Umbilical cord (tissue), 2 donors: Measurements from ENCODE around the gene PPP1R3A. TPM values are rescaled to one million over a fixed set of nuclear protein-coding genes. Genes with fewer than 3 reads are reported as not detected.
A peak's percentile ranks its signal among the peaks of the same experiment; 100 is the strongest.

Source experiments
- DNase-seq: peaks from one replicate; pipeline ENCODE4 v3.0.0-alpha.2; 2015; ENCODE audit warnings: low spot score
- total RNA-seq: library from RNA; depleted of rRNA; stranded (reverse); fragments of >200 nt; gene quantifications from one replicate; pipeline ENCODE4 v1.2.3, GENCODE V29; 2014; ENCODE audit warnings: low replicate concordance; ENCODE audit not compliant: insufficient read depth

PPP1R3A gene
- total RNA-seq, 1 donor from 2014 or later, result 5.5 TPM

DNA sequence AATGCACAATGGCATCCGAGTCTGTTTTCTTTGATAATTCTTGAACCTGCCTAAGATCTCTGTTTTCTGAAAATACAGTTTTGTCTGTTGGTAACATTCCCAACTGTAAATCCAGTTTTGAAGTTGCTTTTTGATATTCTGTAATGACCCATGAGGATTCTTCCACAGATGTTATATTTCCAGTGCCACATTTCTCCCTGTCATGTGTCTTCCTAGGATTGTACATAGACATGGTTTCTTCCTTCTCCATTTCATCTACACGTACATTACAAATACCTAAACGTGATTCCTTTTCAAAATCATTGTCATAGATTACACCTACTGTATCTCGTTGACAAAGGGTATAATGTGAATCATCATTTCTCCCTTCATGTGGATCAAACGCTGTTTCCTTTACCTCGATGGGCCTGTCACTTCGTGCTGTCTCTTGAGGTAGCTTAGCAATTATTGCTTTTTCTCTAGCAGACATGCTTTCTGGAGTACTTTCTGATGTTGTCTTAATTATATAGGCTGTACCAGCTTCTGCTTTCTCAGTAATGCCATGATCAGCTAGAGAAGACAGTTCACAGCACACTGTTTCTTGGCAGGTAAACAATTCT lies 40.3 kb downstream of the PPP1R3A start:
- DNase-seq, result no peak

DNA sequence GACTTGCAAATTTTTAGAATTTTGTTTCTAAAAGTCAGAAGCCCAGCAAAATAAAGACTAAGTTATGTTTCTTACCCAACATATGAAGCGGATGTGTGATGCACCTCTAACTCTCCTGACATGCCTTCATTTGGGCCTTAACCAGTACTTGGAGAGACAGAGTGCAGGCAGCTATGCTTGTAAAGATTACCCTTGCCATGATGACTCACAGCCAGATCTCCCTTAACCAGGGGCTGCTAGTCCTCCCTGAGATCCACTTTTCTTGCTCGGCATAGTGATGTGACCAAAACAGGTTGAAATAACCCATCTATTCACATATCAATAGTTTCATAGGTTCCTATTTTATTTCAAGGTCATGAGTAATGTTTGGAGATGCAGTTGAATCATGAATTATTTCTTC lies 43.6 kb downstream of the PPP1R3A start:
- no peak for DNase-seq

DNA sequence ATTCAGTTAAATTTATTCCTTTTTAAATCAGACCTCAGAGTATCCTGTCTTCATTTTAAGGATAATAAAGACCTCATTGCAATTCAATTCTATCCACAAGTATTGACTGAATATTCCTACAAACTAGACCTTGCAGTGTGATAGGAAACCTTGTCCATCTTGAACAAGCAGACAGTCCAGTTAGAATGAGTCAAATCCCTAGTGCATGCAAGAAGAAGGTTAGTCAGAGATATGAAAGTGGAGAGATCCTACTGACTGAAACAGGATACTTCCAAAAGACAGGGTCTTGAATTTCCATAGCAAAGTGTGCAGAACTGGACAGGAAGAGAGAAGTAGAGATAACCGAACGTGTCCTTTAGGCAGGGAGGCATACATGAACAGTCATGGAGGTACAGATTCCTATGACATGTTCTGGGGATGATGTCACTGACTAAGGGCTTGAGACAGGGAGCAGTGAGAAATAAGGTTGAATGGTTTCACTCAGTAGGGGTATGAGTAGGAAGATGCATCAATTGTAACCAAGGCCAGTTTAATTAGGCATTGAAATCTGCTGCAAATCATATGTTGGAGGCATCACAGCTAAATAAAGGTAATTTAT lies 45.2 kb downstream of the PPP1R3A start:
- no peak for DNase-seq

DNA sequence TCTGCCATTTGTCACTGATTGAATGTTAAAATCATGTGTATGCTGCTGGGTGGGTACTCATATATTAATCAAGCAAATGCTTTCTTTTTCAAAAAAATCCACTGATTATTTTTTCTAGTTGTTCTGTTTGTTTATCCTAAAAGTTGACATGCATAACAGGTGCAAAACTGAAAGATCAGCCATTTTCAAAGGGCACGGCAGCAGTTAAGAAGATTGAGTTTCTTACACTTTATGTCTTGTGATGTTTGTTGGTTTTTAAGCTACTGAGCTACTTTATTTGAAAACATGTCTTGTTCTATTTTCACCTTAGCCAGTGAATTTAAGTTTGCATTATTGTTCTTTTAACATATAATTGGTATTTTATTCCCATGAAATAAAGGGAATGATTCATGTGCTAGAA lies 45.8 kb downstream of the PPP1R3A start:
- no peak for DNase-seq

DNA sequence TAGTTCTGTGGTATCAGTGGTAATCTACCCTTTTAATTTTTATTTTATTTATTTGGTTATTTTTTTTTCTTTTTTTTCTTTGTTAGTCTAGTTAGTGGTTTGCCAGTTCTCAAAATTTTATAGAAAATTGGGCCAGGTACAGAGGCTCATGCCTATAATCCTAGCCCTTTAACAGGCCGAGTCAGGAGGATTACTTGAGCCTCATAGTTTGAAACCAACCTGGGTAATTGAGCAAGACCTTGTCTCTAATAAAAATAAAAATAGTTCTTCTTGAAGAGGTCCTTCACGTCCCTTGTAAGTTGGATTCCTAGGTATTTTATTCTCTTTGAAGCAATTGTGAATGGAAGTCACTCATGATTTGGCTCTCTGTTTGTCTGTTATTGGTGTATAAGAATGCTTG lies 51.5 kb downstream of the PPP1R3A start:
- DNase-seq, result no peak

DNA sequence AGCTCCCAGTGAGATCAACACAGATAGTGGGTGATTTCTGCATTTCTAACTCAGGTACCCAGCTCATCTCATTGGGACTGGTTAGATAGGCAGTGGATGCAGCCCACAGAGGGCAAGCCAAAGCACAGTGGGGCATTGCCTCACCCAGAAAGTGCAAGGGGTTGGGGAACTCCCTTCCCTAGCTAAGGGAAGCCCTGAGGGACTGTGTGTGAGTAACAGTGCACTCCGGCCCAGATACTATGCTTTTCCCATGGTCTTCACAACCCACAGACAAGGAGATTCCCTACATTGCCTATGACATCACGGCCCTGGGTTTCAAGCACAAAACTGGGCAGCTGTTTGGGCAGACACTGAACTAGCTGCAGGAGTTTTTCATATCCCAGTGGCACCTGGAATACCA lies 62.8 kb downstream of the PPP1R3A start:
- DNase-seq, result no peak

DNA sequence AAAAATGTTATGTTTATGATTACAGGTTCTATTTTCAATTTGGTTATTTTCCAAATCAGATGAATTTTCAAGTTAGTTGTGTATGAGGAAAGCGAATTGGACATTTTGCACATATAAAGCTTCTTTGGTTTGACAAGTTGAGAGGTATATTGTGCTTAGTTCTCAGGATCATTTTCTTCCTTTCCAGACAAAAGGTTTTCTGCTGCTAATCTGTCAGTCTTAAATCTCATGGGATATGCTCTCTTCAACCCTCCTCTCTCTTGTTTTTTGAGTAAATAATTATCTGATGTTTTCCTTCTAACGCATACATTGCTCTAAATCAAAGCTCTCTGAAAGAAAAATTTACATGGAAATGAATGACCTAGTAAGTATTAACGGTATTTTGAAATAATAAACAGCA lies 77.9 kb downstream of the PPP1R3A start:
- DNase-seq, result no peak

DNA sequence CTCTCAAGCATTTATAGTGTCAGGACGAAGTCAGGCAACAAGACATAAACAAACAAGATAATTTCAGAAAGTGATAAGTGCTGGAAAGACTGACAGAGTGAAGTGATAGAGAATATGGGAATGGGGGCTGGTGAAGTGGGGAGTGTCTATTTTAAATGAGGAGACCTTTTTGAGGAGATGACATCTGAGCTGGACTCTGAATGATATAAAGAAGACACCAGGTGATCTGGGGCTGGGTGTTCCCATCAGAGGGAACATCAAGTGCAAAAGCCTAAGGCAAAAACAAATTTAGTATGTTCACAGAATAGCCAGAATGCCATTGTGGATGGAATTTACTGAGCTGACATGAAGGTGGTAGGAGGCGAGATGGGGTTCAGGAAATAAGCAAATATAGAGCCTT lies 83.4 kb downstream of the PPP1R3A start:
- DNase-seq, result no peak

DNA sequence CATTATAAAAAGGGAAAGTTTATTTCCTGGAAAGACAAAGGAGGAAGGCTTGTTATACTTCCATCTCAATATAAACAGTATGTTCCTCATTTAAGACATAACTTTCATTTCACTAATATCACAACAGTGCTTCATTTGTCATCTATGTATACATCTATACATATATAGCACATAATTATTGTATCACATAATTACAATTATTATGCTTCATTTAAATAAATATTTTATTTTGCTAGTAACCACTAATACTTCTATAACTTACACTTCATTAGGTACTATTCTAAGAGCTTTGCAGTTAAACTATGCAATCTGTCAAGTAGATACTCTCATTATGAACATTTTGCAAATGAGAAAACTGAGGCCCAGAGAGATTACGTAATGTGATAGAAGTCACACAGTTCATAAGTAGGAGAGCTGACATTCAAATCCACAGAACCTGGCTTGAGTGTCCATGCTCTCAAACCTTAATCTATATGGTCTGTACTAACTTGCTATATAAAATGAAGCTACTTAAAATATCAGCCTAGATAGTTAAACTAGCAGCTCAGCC lies 86.5 kb downstream of the PPP1R3A start:
- DNase-seq, result no peak

DNA sequence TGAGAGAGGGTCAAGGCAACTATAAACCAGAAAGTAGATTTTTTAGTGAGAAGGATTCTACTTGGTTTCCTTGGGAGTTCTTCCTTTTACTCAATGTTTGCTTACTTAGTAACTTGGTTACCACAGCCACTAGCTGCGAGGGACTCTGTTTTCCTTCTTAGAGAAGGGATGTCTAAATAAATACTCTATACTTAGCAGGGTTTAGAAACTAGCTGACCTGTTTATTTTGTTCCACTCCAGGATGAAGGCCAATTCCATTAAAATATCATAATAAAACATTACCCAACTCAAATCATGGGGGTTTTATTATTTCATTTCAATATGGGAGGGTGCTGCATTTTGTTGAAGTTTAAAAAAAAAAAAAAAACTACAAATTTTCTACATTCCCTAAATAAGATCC lies 87.3 kb downstream of the PPP1R3A start:
- DNase-seq, result peak; percentile 17

DNA sequence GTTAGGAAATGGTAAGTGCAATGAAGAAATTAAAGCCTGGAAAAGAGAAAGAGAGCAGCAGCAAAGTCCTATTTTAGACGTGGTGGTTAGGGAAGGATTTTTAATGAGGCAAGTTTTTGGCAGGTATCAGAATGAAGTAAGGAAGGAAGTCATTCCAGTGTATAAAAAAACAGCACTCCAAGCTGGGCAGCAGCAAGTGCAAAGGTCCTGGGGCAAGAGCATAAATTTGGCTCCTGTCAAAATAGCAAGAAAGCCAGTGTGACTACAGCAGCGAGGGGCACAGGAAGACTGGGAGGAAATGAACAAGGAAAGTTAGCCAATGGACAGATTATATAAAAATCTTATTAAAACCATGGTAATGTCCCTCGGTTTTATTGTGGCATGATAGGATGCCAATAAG lies 90.2 kb downstream of the PPP1R3A start:
- no peak for DNase-seq
